SK-N-MC (cell line): ENCODE data around the gene CCDC17.
A peak's percentile ranks its signal among the peaks of the same experiment; 100 is the strongest.
"Not testable (repeated sequence)": the region's sequence is repeated elsewhere in the genome, so short reads cannot be mapped to it uniquely, and the experiment has no call there.

Source experiments
- DNase-seq: peaks from one replicate; pipeline ENCODE4 v3.0.0-alpha.2; 2011; ENCODE audit warnings: low read depth, low spot score
- H3K27ac ChIP-seq: fragments of 200-600 bp; sonication (generic); 2 replicates; pipeline ENCODE4 v1.5.1; 2016; ENCODE audit warnings: mixed run types
- H3K36me3 ChIP-seq: fragments of 200-600 bp; sonication (generic); 2 replicates; pipeline ENCODE4 v1.6.1; 2017; ENCODE audit warnings: antibody characterized with exemption, low read length, mixed read lengths; ENCODE audit not compliant: insufficient read depth
- H3K4me3 ChIP-seq: fragments of 200-600 bp; sonication (generic); 2 replicates; pipeline ENCODE4 v1.5.1; 2016
- H3K9ac ChIP-seq: fragments of 200-600 bp; sonication (generic); 2 replicates; pipeline ENCODE4 v1.8.0; 2017; ENCODE audit warnings: mixed run types, mixed read lengths; ENCODE audit not compliant: insufficient read length
- H3K9me3 ChIP-seq: fragments of 200-600 bp; sonication (generic); 2 replicates; pipeline ENCODE4 v1.6.1; 2017; ENCODE audit warnings: low read depth, mild to moderate bottlenecking, antibody characterized with exemption, low read length, moderate library complexity, mixed read lengths
- EZH2 ChIP-seq: fragments of 200-600 bp; sonication (generic); IDR thresholded peaks from one replicate; pipeline ENCODE4 v1.6.1; 2017; ENCODE audit warnings: antibody characterized with exemption
- FOXP2 ChIP-seq: optimal IDR thresholded peaks from 2 replicates; pipeline ENCODE3; 2011; ENCODE audit warnings: mild to moderate bottlenecking, moderate library complexity; ENCODE audit not compliant: insufficient read depth; ENCODE audit errors: extremely low read length, control extremely low read depth
- POLR2AphosphoS5 ChIP-seq: IDR thresholded peaks from 2 replicates; pipeline ENCODE4 v1.6.1; 2012; ENCODE audit warnings: mild to moderate bottlenecking, low read depth, low read length, borderline replicate concordance

Gene CCDC17

GRCh38 chr1:45604239-45604638, 19.6 kb downstream of the CCDC17 start:
- Histone ChIP-seq H3K36me3 (peaks cover 97% of the 10 kb centered on the region), H3K4me3 (no peak overlapping the region), H3K27ac (no peak overlapping the region), H3K9me3 (no peaks in the 10 kb centered on the region), H3K9ac (no peak overlapping the region)
- no peak for TF ChIP-seq POLR2AphosphoS5
- no peak for DNase-seq

GRCh38 chr1:45596765-45597164, 27.1 kb downstream of the CCDC17 start:
- H3K27ac ChIP-seq, H3K9ac ChIP-seq, DNase-seq, H3K4me3 ChIP-seq, H3K9me3 ChIP-seq: not testable (repeated sequence)
- H3K36me3 ChIP-seq = peaks cover 90% of the 10 kb centered on the region

- no peak for TF ChIP-seq EZH2
- no peak for TF ChIP-seq FOXP2
- no peak for TF ChIP-seq POLR2AphosphoS5
- Histone ChIP-seq H3K9ac (no peak overlapping the region), H3K27ac (no peak overlapping the region), H3K9me3 (no peaks in the 10 kb centered on the region), H3K4me3 (no peak overlapping the region), H3K36me3 (peaks cover 88% of the 10 kb centered on the region)
- no peak for DNase-seq
These were observed 29.4 kb downstream of the CCDC17 start for GRCh38 chr1:45594412-45594811.

GRCh38 chr1:45589861-45590260, 34.0 kb downstream of the CCDC17 start:
- DNase-seq = no peak
- Histone ChIP-seq H3K4me3 (no peak overlapping the region), H3K27ac (no peak overlapping the region), H3K9me3 (no peaks in the 10 kb centered on the region), H3K36me3 (peaks cover 80% of the 10 kb centered on the region), H3K9ac (no peak overlapping the region)
- TF ChIP-seq POLR2AphosphoS5 (no peak), FOXP2 (no peak), EZH2 (no peak)

- Histone ChIP-seq H3K9ac (peak overlapping the region; percentile 41), H3K36me3 (peaks cover 52% of the 10 kb centered on the region), H3K9me3 (no peaks in the 10 kb centered on the region), H3K4me3 (peak overlapping the region; percentile 96), H3K27ac (peak overlapping the region; percentile 7)
- no peak for DNase-seq
- no peak for TF ChIP-seq POLR2AphosphoS5
- no peak for TF ChIP-seq FOXP2
- no peak for TF ChIP-seq EZH2
These were observed 37.1 kb downstream of the CCDC17 start for GRCh38 chr1:45586769-45587168.

GRCh38 chr1:45585496-45586075, 38.3 kb downstream of the CCDC17 start:
- H3K4me3 ChIP-seq = peak overlapping the region; percentile 96
- no peak for DNase-seq
- peak overlapping the region; percentile 90 for H3K27ac ChIP-seq
- peaks cover 42% of the 10 kb centered on the region for H3K36me3 ChIP-seq
- no peak; the same call in 1 of the 2 replicates for TF ChIP-seq POLR2AphosphoS5
- no peak for TF ChIP-seq FOXP2
- no peak for TF ChIP-seq EZH2
- H3K9ac ChIP-seq = peak overlapping the region; percentile 99
- H3K9me3 ChIP-seq = no peaks in the 10 kb centered on the region

- peak overlapping the region; percentile 90 for H3K27ac ChIP-seq
- no peak for DNase-seq
- H3K9me3 ChIP-seq = no peaks in the 10 kb centered on the region
- H3K9ac ChIP-seq = peak overlapping the region; percentile 99
- H3K4me3 ChIP-seq = peak overlapping the region; percentile 96
- no peak for TF ChIP-seq POLR2AphosphoS5
- no peak for TF ChIP-seq EZH2
- no peak for TF ChIP-seq FOXP2
- H3K36me3 ChIP-seq = peaks cover 40% of the 10 kb centered on the region
These were observed 38.8 kb downstream of the CCDC17 start for GRCh38 chr1:45585110-45585426.

GRCh38 chr1:45584351-45585109, 39.3 kb downstream of the CCDC17 start:
- peak overlapping the region; percentile 99 for H3K9ac ChIP-seq
- peak; percentile 68 for TF ChIP-seq POLR2AphosphoS5
- TF ChIP-seq FOXP2 = no peak
- peak; percentile 55 for DNase-seq

More at GRCh38 chr1:45584351-45585109, 39.3 kb downstream of the CCDC17 start:
- Histone ChIP-seq H3K36me3 (peaks cover 35% of the 10 kb centered on the region), H3K4me3 (peak overlapping the region; percentile 96), H3K9me3 (no peaks in the 10 kb centered on the region), H3K27ac (peak overlapping the region; percentile 98)
